GM12878 (cell line): ENCODE results near the gene LDB2. TPM values are rescaled to one million over a fixed set of nuclear protein-coding genes. Genes with fewer than 3 reads are reported as not detected.

Experiments
- ATAC-seq: fragments of 200-7000 bp; cut with Tn5 transposase; 3 replicates; pipeline ENCODE4 v1.9.1; 2020; ENCODE audit warnings: mild to moderate bottlenecking, moderate library complexity
- BruUV-seq: library from RNA; stranded (reverse); fragments of 400-500 nt; replicated peaks from 2 replicates; lab custom pipeline; 2021; lab: Mats Ljungman, UMichigan
- CTCF ChIA-PET: fragments of 300-600 bp; sonication (Branson Sonifier 250); formaldehyde crosslinking; extraction: SDS; loops from one replicate; lab custom pipeline; 2021; ENCODE audit warnings: inconsistent platforms; lab: Yijun Ruan, JAX
- POLR2A ChIA-PET: fragments of 350-600 bp; formaldehyde crosslinking; extraction: SDS; loops from one replicate; lab custom pipeline; 2021; ENCODE audit warnings: inconsistent platforms; lab: Charles Lee
- RAD21 ChIA-PET: fragments of 300-600 bp; sonication (Branson Sonifier 250); formaldehyde crosslinking; loops from one replicate; lab custom pipeline; 2023; ENCODE audit warnings: antibody characterized with exemption; ENCODE audit not compliant: unreplicated experiment; lab: Charles Lee
- SMC1A ChIA-PET: fragments of 300-600 bp; sonication (Branson Sonifier 250); formaldehyde crosslinking; loops from one replicate; lab custom pipeline; 2023; ENCODE audit not compliant: unreplicated experiment, uncharacterized antibody; lab: Charles Lee
- DNase-seq: peaks from one replicate; pipeline ENCODE4 v3.0.0-alpha.2; 2011; ENCODE audit warnings: low read depth, low spot score
- FAIRE-seq: peaks from 3 replicates; lab custom pipeline; 2011; peaks lifted over from hg19 to GRCh38; lab: Jason Lieb, UNC
- H2AFZ ChIP-seq: 2 replicates; pipeline ENCODE4 v1.6.0; 2011; ENCODE audit warnings: low read depth, low read length, control low read depth; ENCODE audit not compliant: control insufficient read depth
- H3K27ac ChIP-seq: 2 replicates; pipeline ENCODE4 v1.5.1; 2011; ENCODE audit warnings: control low read depth; ENCODE audit not compliant: control insufficient read depth, insufficient read depth
- H3K27me3 ChIP-seq, 2 experiments: replicated peaks in 1 of 2; 2 replicates each; pipeline versions ENCODE4 v1.6.0 to v1.6.1; 2011; ENCODE audit warnings: low read length in 1 of 2; ENCODE audit not compliant: control insufficient read depth in 2 of 2, insufficient read depth in 2 of 2
- H3K36me3 ChIP-seq, 2 experiments: 2 replicates each; pipeline ENCODE4 v1.5.1; 2011; ENCODE audit warnings: low read length in 1 of 2; ENCODE audit not compliant: control insufficient read depth in 2 of 2, insufficient read depth in 2 of 2
- H3K4me1 ChIP-seq: 2 replicates; pipeline ENCODE4 v1.6.1; 2011; ENCODE audit warnings: mild to moderate bottlenecking, low read length, moderate library complexity, mixed read lengths; ENCODE audit not compliant: control insufficient read depth, insufficient read depth
- H3K4me2 ChIP-seq: 2 replicates; pipeline ENCODE4 v1.6.0; 2011; ENCODE audit warnings: control low read depth; ENCODE audit not compliant: control insufficient read depth, insufficient read depth
- H3K4me3 ChIP-seq: fragments of 200-600 bp; sonication (generic); 2 replicates; pipeline ENCODE4 v1.5.1; 2016
- H3K79me2 ChIP-seq: 2 replicates; pipeline ENCODE4 v1.6.0; 2011; ENCODE audit warnings: low read length; ENCODE audit not compliant: control insufficient read depth, insufficient read depth
- H3K9ac ChIP-seq: 2 replicates; pipeline ENCODE4 v1.8.0; 2011; ENCODE audit warnings: low read length, control low read depth, mixed read lengths; ENCODE audit not compliant: control insufficient read depth, insufficient read depth
- H3K9me3 ChIP-seq: replicated peaks from 3 replicates; pipeline ENCODE4 v1.5.1; 2011; ENCODE audit warnings: mild to moderate bottlenecking, low read length; ENCODE audit not compliant: control insufficient read depth, insufficient read depth
- H4K20me1 ChIP-seq: 2 replicates; pipeline ENCODE4 v1.6.0; 2011; ENCODE audit not compliant: control insufficient read depth, insufficient read depth
- BMI1 ChIP-seq: fragments of 450-650 bp; IDR thresholded peaks from 2 replicates; pipeline ENCODE4 v1.6.1; 2016; ENCODE audit warnings: mild to moderate bottlenecking, moderate library complexity, borderline replicate concordance
- CHD2 ChIP-seq: IDR thresholded peaks from 2 replicates; pipeline ENCODE4 v1.6.1; 2011; ENCODE audit warnings: low read depth, low read length, improper control_type of control experiment, borderline replicate concordance
- HCFC1 ChIP-seq: fragments of 150-350 bp; IDR thresholded peaks from 2 replicates; pipeline ENCODE4 v1.6.1; 2014; ENCODE audit warnings: low read length
- HDAC2 ChIP-seq: fragments of 200-600 bp; sonication (generic); IDR thresholded peaks from 2 replicates; pipeline ENCODE4 v1.6.1; 2017
- NFYB ChIP-seq: IDR thresholded peaks from 2 replicates; pipeline ENCODE4 v1.6.1; 2011; ENCODE audit warnings: low read depth, mild to moderate bottlenecking, low read length, improper control_type of control experiment, moderate library complexity; ENCODE audit not compliant: insufficient read depth
- POLR2AphosphoS5 ChIP-seq: IDR thresholded peaks from 2 replicates; pipeline ENCODE4 v1.6.1; 2011; ENCODE audit warnings: mild to moderate bottlenecking, low read length, inconsistent platforms
- ZBTB33 ChIP-seq: fragments of 450-650 bp; IDR thresholded peaks from 2 replicates; pipeline ENCODE4 v1.6.1; 2017; ENCODE audit warnings: mild to moderate bottlenecking
- ZNF384 ChIP-seq: IDR thresholded peaks from 2 replicates; pipeline ENCODE4 v1.6.1; 2012; ENCODE audit warnings: low read depth, mild to moderate bottlenecking, low read length, improper control_type of control experiment, borderline replicate concordance
- WGBS: methylation state at CpG from one replicate; pipeline ENCODE4 v1.1.6; 2016; ENCODE audit warnings: low lambda C conversion rate; ENCODE audit not compliant: insufficient replicate concordance, insufficient coverage; ENCODE audit errors: missing lambda C conversion rate; 5-methylcytosine and 5-hydroxymethylcytosine counted together
- in situ Hi-C: fragments of 300-500 bp; cut with MboI; formaldehyde crosslinking; loops from 9 replicates; pipeline ENCODE4 v1.14.3; 2018; ENCODE audit warnings: mixed read lengths
- intact Hi-C: fragments of 100-400 bp; cut with micrococcal nuclease; formaldehyde crosslinking; loops from one replicate; pipeline ENCODE4 v1.14.2; 2022; ENCODE audit not compliant: unreplicated experiment
- polyA plus RNA-seq, 11 experiments: library from polyadenylated mRNA; depleted of rRNA in 4 of 11; unstranded in 6 of 11; stranded (reverse) in 5 of 11; fragments of >200 nt; fragmentation: Nextera tagmentation in 4 of 11; fragmentation: Illumina TruSeq in 1 of 11; extraction: Ambion mirVana in 4 of 11; extraction: Trizol in 1 of 11; gene quantifications; 1 replicate in 1 of 11; 2 replicates in 10 of 11; pipeline versions ENCODE4 v1.2.1 to v1.2.3, GENCODE V29; 2011 to 2016; ENCODE audit warnings: inconsistent platforms in 2 of 11, missing spikeins in 2 of 11, low read depth in 1 of 11
- total RNA-seq, 4 experiments: library from RNA; depleted of rRNA in 3 of 4; stranded (reverse); fragments of >200 nt in 3 of 4; fragmentation: Illumina TruSeq in 1 of 4; extraction: Trizol in 1 of 4; gene quantifications; 2 replicates each; pipeline versions ENCODE4 v1.2.1 to v1.2.3, GENCODE V29; 2013 to 2021

The LDB2 gene
- total and polyA plus RNA-seq, 10 of the 15 experiments (the other 5 are each of a cell fraction or from before 2014, with no cell fraction given): 0.15 TPM; not detected in 9

GRCh38 chr4:16820329-16820728, 78.1 kb downstream of the LDB2 start:
- ChIA-PET CTCF (no interaction called here), POLR2A (no interaction called here), SMC1A (no interaction called here), RAD21 (no interaction called here)
- BruUV-seq: no TSS peak
- intact Hi-C loops (no loop called here), in situ Hi-C loops (no loop called here)
- no peak overlapping the region for H3K4me3 ChIP-seq
- H3K9ac ChIP-seq: no peak overlapping the region
- no peaks in the 10 kb centered on the region for H3K27me3 ChIP-seq
- H3K79me2 ChIP-seq: no peaks in the 10 kb centered on the region
- no peak for TF ChIP-seq HDAC2
- TF ChIP-seq POLR2AphosphoS5: no peak
- no peak for TF ChIP-seq ZBTB33
- no peak for TF ChIP-seq NFYB
- no peak for TF ChIP-seq BMI1
- TF ChIP-seq CHD2: no peak
- TF ChIP-seq HCFC1: no peak
- no peak for TF ChIP-seq ZNF384
- no peak overlapping the region for H2AFZ ChIP-seq
- ATAC-seq: no peak
- whole genome bisulfite sequencing: 17% methylated on average over 6 of the region's 6 CpGs
- no peak for DNase-seq
- H4K20me1 ChIP-seq: no peaks in the 10 kb centered on the region
- no peaks in the 10 kb centered on the region for H3K4me1 ChIP-seq
- H3K4me2 ChIP-seq: no peak overlapping the region
- no peak for FAIRE-seq
- H3K27ac ChIP-seq: no peak overlapping the region
- no peaks in the 10 kb centered on the region for H3K36me3 ChIP-seq
- H3K9me3 ChIP-seq: no peaks in the 10 kb centered on the region
